Hindlimb muscle (tissue), 1 donor: ENCODE measurements around the gene CDH16. TPM values are rescaled to one million over a fixed set of nuclear protein-coding genes. Genes with fewer than 3 reads are reported as not detected.
"Not testable (repeated sequence)": the region's sequence is repeated elsewhere in the genome, so short reads cannot be mapped to it uniquely, and the experiment has no call there.

Source experiments
- DNase-seq: peaks from one replicate; pipeline ENCODE4 v3.0.0-alpha.2; 2013
- polyA plus RNA-seq: library from polyadenylated mRNA; unstranded; fragments of 120-200 nt; gene quantifications from one replicate; pipeline ENCODE4 v1.2.1, GENCODE V29; 2013; ENCODE audit not compliant: insufficient read length

The CDH16 gene
- polyA plus RNA-seq, 1 donor, result not detected

DNA sequence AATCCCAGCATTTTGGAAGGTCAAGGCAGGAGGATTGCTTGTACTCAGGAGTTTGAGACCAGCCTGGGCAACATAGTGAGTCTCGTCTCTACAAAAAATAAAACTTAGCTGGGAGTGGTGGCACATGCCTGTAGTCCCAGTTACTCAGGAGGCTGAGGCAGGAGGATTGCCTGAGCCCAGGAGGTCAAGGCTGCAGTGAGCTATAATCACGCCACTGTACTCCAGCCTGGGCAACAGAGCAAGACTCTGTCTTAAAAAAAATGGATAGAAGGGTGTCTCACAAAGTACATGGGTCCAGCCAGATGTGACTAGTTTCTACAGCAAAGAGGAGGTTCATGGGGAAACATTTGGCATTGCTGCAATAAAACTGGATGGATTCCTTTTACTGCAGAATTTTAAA lies 47.3 kb downstream of the CDH16 start:
- DNase-seq, result not testable (repeated sequence)

DNA sequence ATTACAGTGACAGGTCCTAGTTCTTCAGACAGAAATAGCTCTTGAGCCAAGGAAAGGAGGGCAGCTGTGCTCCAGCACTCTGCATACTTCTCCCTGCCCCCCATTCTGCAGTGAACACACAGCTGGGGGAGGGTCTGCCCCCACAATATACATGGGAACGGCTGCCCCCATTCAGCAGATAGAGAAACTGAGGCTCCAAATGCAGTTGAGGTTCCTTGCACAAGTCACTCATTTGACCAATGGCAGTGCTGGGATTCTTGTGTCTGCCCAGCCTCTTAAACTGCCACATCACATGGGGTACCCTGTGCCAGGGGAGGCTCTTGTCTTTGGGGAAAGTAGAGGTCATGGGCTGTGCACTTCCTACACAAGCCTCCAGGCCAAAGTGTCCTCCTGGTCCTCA lies 49.3 kb downstream of the CDH16 start:
- DNase-seq, result no peak

GRCh38 chr16:66863707-66864106 lies 55.0 kb downstream of the CDH16 start:
- no peak for DNase-seq

DNA sequence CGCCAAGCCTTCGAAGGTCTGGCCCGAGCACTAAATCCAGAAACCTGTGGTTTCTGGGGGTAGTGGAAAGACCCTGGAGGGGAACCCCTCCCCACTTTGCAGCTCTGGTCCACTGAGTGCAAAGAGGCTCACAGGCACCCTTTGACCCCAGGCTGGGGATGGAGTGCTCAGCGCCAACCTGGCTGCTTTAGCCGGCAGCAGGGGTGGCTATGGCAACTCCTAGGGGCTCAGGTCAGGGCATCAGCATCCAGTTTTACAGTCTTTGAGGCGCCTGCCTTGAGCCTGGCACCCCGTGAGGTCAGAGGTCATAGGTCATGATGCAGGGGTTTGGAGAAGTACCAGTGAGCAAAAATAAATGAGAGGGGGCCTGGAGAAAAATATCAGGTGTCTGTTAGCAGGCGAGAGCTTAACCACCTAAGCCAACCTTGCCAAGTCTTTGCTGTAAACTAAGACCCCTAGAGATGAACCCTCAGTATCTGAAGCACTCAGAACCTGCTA lies 56.6 kb downstream of the CDH16 start:
- DNase-seq, result no peak

DNA sequence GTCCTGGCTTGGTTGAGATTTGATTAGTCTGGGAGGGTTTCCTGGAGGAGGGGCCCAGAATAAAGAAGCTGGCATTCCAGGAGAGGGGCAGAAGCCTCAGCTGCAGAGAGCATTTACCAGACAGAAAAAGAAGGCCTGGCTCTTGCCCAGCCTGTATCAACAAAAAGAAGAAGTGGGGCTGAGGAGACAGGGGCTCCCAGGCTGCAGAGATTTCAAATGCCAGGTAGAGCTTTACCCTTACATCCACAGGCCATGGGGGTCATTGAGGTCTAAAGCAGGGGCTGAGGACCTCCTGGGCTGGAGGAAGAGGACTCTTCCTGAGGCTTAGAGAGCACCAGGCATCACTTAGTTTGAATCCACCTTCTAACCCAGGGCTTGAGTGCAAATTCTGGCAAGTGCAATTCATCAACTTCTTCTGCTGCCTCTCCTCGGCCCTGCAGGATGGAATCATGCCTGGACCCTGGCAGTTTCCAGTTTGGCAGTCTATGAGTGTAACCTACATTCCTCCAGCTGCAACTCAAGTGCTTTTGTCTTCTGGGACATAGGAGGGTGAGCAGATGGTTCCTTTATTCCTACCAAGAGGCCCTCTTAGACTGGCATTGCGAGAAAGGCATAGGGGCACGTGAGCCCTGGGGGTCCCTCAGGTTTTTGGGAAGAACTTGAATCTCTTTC lies 59.2 kb downstream of the CDH16 start:
- no peak for DNase-seq

DNA sequence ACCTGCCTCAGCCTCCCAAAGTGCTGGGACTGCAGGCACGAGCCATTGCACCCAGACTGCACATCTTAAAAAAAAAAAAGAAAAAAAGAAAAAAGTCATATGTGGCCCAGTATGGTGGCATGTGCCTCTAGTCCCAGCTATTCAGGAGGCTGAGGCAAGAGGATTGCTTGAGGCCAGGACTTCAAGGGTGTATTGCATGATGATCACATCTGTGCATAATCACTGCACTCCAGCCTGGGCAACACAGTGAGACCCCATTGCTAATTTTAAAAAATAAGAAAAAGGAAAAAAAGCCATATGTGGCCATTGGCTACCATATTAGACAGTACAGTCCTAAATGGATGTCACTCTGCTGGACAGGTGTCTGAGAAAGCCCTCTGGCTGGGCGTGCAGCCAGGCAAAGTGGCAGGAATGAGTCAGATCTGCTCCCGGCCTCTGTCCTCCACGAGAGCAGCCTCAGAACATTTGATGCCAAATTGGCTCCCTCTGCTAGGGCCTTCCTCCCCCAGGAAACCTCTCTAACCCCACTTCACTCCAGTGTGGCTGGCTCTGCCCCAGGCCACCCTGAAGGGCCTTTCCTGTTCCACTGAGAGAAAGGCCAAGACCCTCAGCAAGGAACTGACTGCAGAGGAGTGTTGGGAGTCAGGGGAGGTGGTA lies 59.8 kb downstream of the CDH16 start:
- no peak for DNase-seq

Other genes starting within 250 kb of the CDH16 start
- gene CMTM4, start 222.1 kb downstream of the CDH16 start, polyA plus RNA-seq, result 8.0 TPM
- gene DYNC1LI2, start 167.3 kb downstream of the CDH16 start, polyA plus RNA-seq, result 79.5 TPM
- gene TERB1, start 117.3 kb downstream of the CDH16 start, polyA plus RNA-seq, result not detected
- 36.5 TPM for gene NAE1, start 87.9 kb downstream of the CDH16 start, polyA plus RNA-seq
- not detected for gene CA7, start 74.5 kb downstream of the CDH16 start, polyA plus RNA-seq
- 3.0 TPM for gene PDP2, start 38.4 kb downstream of the CDH16 start, polyA plus RNA-seq
- 3.1 TPM for gene RRAD, start 6.7 kb upstream of the CDH16 start, polyA plus RNA-seq
- gene CIAO2B, start 15.5 kb upstream of the CDH16 start, polyA plus RNA-seq, result 88.3 TPM
- gene CES2, start 16.6 kb upstream of the CDH16 start, polyA plus RNA-seq, result 28.6 TPM
- 0.37 TPM for gene CES3, start 42.4 kb upstream of the CDH16 start, polyA plus RNA-seq
- gene CES4A, start 69.7 kb upstream of the CDH16 start, polyA plus RNA-seq, result 2.6 TPM
- gene CBFB, start 110.3 kb upstream of the CDH16 start, polyA plus RNA-seq, result 37.7 TPM
- gene PHAF1, start 191.1 kb upstream of the CDH16 start, polyA plus RNA-seq, result 20.8 TPM
- 10.9 TPM for gene B3GNT9, start 232.1 kb upstream of the CDH16 start, polyA plus RNA-seq
- gene TRADD, start 241.0 kb upstream of the CDH16 start, polyA plus RNA-seq, result 5.9 TPM
- 2.5 TPM for gene FBXL8, start 241.1 kb upstream of the CDH16 start, polyA plus RNA-seq
- 5.3 TPM for gene HSF4, start 245.9 kb upstream of the CDH16 start, polyA plus RNA-seq